Cardiac muscle cell (in vitro differentiated cells and primary cell): Measurements from ENCODE around the gene AP1S3. TPM values are rescaled to one million over a fixed set of nuclear protein-coding genes. Genes with fewer than 3 reads are reported as not detected.

Experiments
- DNase-seq, 2 donors: peaks; one replicate each; pipeline versions ENCODE4 v3.0.0 to v3.0.0-alpha.2; 2010 to 2017; ENCODE audit warnings: low read depth in 1 of 2, low spot score in 1 of 2
- H3K27ac ChIP-seq: fragments of 200-600 bp; sonication (generic); 2 replicates; pipeline ENCODE4 v1.5.1; 2016
- H3K27me3 ChIP-seq: fragments of 200-600 bp; sonication (generic); 2 replicates; pipeline ENCODE4 v1.6.0; 2016; ENCODE audit warnings: control low read depth
- H3K36me3 ChIP-seq: fragments of 200-600 bp; sonication (generic); 2 replicates; pipeline ENCODE4 v1.5.1; 2016; ENCODE audit warnings: control low read depth
- H3K4me1 ChIP-seq: fragments of 200-600 bp; sonication (generic); 2 replicates; pipeline ENCODE4 v1.8.1; 2017; ENCODE audit warnings: low read depth, mild to moderate bottlenecking, mixed run types
- H3K4me3 ChIP-seq: fragments of 200-600 bp; sonication (generic); 2 replicates; pipeline ENCODE4 v1.5.1; 2016; ENCODE audit warnings: mild to moderate bottlenecking
- H3K9me3 ChIP-seq: fragments of 200-600 bp; sonication (generic); 2 replicates; pipeline ENCODE4 v1.5.1; 2017; ENCODE audit warnings: low read depth, mild to moderate bottlenecking, control low read depth
- polyA plus RNA-seq: library from polyadenylated mRNA; unstranded; fragments of >200 nt; fragmentation: Nextera tagmentation; extraction: Ambion mirVana; gene quantifications from 2 replicates; pipeline ENCODE4 v1.2.1, GENCODE V29; 2016
- total RNA-seq: library from RNA; depleted of rRNA; stranded (reverse); fragments of >200 nt; gene quantifications from 2 replicates; pipeline ENCODE4 v1.2.3, GENCODE V29; 2016
- TF ChIP-seq, protein P1 (sequence below): IDR thresholded peaks from 2 replicates; pipeline ENCODE4 v1.5.1; 2012; ENCODE audit warnings: low read depth, mild to moderate bottlenecking, low read length

The AP1S3 gene
- total and polyA plus RNA-seq, 2 experiments from 2014 or later: 1.6 TPM; not detected in 1

DNA sequence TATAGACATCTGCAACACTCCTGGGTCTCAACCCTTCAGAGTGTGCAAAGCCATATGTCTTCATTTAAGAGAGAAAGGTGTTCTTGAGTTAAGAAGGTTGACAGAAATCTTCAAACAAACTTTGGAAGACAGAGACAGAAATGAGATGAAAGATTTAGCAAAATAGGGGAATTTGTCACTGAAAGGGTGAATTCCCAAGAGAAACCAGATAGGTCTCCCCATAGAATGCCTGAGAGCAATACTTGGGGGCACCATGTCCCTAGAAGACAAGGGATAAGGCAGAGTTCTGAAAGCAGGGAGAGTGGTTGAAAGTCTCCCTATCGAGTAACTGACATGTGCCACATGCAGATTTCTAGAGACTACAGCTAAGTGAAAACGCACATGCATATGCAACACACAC is 50.0 kb downstream of the AP1S3 start:
- no peaks in the 10 kb centered on the region for H3K9me3 ChIP-seq
- TF ChIP-seq, protein P1, sequence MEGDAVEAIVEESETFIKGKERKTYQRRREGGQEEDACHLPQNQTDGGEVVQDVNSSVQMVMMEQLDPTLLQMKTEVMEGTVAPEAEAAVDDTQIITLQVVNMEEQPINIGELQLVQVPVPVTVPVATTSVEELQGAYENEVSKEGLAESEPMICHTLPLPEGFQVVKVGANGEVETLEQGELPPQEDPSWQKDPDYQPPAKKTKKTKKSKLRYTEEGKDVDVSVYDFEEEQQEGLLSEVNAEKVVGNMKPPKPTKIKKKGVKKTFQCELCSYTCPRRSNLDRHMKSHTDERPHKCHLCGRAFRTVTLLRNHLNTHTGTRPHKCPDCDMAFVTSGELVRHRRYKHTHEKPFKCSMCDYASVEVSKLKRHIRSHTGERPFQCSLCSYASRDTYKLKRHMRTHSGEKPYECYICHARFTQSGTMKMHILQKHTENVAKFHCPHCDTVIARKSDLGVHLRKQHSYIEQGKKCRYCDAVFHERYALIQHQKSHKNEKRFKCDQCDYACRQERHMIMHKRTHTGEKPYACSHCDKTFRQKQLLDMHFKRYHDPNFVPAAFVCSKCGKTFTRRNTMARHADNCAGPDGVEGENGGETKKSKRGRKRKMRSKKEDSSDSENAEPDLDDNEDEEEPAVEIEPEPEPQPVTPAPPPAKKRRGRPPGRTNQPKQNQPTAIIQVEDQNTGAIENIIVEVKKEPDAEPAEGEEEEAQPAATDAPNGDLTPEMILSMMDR: no peak
- no peak overlapping the region for H3K4me3 ChIP-seq
- no peaks in the 10 kb centered on the region for H3K36me3 ChIP-seq
- no peaks in the 10 kb centered on the region for H3K4me1 ChIP-seq
- no peaks in the 10 kb centered on the region for H3K27me3 ChIP-seq
- no peak for DNase-seq
- H3K27ac ChIP-seq: no peak overlapping the region

DNA sequence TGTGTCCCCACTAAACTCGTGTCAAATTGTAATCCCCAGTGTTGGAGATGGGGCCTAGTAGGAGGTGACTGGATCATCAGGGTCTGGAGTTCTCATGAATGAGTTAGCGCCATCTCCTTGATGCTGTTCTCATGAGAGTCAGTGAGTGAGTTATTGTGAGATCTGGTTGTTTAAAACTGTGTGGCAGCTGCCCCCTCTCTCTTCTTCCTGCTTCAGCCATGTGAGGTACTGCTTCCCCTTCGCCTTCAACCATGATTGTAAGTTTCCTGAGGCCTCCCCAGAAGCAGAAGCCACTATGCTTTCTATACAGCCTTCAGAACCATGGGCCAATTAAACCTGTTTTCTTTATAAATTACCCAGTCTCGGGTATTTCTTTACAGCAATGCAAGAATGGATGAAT is 50.4 kb downstream of the AP1S3 start:
- H3K4me3 ChIP-seq: no peak overlapping the region
- DNase-seq: no peak
- no peaks in the 10 kb centered on the region for H3K9me3 ChIP-seq
- no peaks in the 10 kb centered on the region for H3K27me3 ChIP-seq
- TF ChIP-seq, protein P1: no peak
- no peaks in the 10 kb centered on the region for H3K36me3 ChIP-seq
- H3K27ac ChIP-seq: no peak overlapping the region
- no peaks in the 10 kb centered on the region for H3K4me1 ChIP-seq

DNA sequence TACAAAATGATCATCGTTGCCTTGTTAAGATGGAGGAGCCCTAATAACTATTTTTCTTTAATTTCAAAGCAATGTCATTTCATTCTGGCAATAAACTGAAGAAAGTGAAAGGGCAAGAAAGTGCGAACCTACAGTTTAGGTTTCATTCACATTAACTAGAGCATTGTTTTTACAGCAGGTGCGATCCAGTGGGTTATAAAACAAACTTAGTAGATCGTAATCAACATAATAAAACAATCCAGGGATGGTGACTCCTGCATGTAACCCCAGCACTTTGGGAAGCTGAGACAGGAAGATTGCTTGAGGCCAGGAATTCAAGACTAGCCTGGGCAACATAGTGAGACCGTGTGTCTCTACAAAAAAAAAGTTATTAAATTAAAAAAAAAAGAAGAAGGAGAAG is 51.1 kb downstream of the AP1S3 start:
- DNase-seq: no peak
- TF ChIP-seq, protein P1: no peak

DNA sequence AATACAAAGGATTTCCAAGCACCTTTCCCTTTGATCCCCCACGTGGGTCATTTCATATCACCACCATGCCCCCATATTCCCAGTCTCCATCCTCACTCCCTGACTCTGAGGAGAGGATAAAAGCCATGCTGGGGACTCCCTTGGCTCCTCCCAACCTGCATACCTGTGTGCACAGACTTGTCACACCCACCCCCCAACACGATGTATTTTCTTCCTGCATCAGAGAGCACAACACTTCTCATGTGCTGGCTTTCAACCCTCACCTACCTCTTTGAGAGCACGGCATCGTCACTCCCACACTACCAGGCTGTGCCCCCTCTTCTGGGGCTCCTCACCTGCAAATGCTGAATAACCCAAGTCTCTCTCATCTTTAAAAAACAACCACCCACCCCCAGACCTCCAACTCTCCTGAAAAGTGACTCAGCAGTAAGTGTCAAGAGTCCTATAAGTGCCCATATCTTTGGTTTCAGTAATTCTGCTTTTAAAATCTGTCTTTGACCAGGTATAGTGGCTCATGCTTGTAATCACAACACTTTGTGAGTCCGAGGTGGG is 53.1 kb downstream of the AP1S3 start:
- H3K9me3 ChIP-seq: no peaks in the 10 kb centered on the region
- H3K4me3 ChIP-seq: no peak overlapping the region
- DNase-seq: no peak
- H3K4me1 ChIP-seq: no peaks in the 10 kb centered on the region
- H3K27me3 ChIP-seq: no peaks in the 10 kb centered on the region
- H3K27ac ChIP-seq: no peak overlapping the region
- TF ChIP-seq, protein P1: no peak
- H3K36me3 ChIP-seq: no peaks in the 10 kb centered on the region

More for the DNA sequence above, 51.1 kb downstream of the AP1S3 start:
- no peak overlapping the region for H3K4me3 ChIP-seq
- H3K4me1 ChIP-seq: no peaks in the 10 kb centered on the region
- H3K27ac ChIP-seq: no peak overlapping the region
- H3K9me3 ChIP-seq: no peaks in the 10 kb centered on the region
- no peaks in the 10 kb centered on the region for H3K36me3 ChIP-seq
- no peaks in the 10 kb centered on the region for H3K27me3 ChIP-seq

DNA sequence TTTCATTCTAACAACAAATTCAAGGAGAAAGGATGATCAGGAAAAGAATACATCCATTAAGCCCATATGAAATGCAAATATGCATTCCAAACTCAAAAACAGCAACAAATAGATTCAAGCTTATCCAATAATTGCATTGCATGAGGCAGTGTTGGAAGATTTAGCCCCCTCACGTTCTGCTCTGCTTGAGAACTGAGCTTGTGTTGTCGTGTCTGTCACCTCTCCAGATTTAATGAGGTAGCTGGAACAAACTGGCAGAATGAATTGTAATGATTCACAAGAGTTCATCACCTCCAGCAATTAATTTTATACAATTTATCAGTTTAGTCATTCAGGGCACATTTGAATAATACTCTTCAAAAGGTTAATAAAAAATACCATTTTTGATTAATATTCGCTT is 54.8 kb downstream of the AP1S3 start:
- no peaks in the 10 kb centered on the region for H3K27me3 ChIP-seq
- no peaks in the 10 kb centered on the region for H3K4me1 ChIP-seq
- H3K9me3 ChIP-seq: no peaks in the 10 kb centered on the region
- DNase-seq: no peak
- TF ChIP-seq, protein P1: no peak
- H3K4me3 ChIP-seq: no peak overlapping the region
- H3K27ac ChIP-seq: no peak overlapping the region
- H3K36me3 ChIP-seq: no peaks in the 10 kb centered on the region

- Histone ChIP-seq H3K27me3 (no peaks in the 10 kb centered on the region), H3K36me3 (no peaks in the 10 kb centered on the region), H3K4me1 (no peaks in the 10 kb centered on the region), H3K9me3 (no peaks in the 10 kb centered on the region), H3K4me3 (no peak overlapping the region), H3K27ac (no peak overlapping the region)
- DNase-seq: no peak
- TF ChIP-seq, protein P1: no peak
These were observed 55.8 kb downstream of the AP1S3 start for GRCh38 chr2:223781560-223781959.
